ENCODE measurements around the gene CLDN25.

CLDN25 gene

DNA sequence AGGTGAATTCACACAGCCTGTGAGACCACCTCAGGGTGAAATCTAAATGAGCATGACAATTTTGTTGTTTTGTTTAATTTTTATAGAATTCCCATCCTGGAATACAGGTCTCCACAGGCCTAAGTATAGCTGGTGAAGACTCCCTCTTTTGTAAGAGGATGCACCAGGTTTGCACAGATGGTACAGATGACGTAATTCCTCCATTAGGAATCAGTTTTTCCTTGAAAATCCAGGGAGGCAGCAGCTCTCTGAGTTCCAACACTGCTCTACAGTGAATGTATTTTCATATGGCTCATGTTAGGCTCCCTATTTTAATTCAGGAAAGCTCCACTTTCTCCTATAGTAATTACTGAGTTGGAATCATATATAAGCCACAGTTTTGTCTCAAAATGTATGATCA is 48.6 kb downstream of the CLDN25 start:
- no peak for DNase-seq (ENCODE audit: low spot score)
- TF ChIP-seq, protein P1, sequence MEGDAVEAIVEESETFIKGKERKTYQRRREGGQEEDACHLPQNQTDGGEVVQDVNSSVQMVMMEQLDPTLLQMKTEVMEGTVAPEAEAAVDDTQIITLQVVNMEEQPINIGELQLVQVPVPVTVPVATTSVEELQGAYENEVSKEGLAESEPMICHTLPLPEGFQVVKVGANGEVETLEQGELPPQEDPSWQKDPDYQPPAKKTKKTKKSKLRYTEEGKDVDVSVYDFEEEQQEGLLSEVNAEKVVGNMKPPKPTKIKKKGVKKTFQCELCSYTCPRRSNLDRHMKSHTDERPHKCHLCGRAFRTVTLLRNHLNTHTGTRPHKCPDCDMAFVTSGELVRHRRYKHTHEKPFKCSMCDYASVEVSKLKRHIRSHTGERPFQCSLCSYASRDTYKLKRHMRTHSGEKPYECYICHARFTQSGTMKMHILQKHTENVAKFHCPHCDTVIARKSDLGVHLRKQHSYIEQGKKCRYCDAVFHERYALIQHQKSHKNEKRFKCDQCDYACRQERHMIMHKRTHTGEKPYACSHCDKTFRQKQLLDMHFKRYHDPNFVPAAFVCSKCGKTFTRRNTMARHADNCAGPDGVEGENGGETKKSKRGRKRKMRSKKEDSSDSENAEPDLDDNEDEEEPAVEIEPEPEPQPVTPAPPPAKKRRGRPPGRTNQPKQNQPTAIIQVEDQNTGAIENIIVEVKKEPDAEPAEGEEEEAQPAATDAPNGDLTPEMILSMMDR (conservative IDR thresholded peaks at IDR 0.05; ENCODE audit: low read depth): no peak
- ChIA-PET POLR2A (ENCODE audit: low non-redundant PET) (no interaction called here), CTCF (interaction anchor here (0.6 to 0.8 kb wide), 3 partner anchors 31 to 184 kb away, joined by 3 to 4 read pairs (median 4); no protein-coding TSS in a partner anchor)
- no peak overlapping the region for H3K27ac ChIP-seq

DNA sequence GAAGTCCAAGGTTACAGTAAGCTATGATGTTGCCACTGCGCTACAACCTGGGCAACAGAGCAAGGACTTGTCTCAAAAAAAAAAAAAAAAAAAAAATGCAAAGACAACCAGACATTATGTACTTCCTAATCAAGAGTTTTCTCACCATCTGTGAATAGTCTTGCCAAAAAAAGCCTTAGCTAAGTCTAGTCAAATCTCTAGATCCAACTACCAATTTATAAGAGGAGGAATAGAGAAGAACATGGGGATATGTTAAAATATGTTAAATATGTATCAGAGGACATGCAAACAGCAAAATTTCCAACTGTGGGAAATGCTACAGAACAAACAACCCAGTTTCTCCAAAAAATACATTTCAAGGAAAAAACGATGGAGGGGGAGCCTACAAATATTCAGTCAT is 50.2 kb downstream of the CLDN25 start:
- TF ChIP-seq, protein P1 (conservative IDR thresholded peaks at IDR 0.05; ENCODE audit: low read depth): no peak
- POLR2A ChIA-PET (ENCODE audit: low non-redundant PET): no interaction called here
- CTCF ChIA-PET: no interaction called here

More for the DNA sequence above, 50.2 kb downstream of the CLDN25 start:
- H3K27ac ChIP-seq: no peak overlapping the region
- DNase-seq (ENCODE audit: low spot score): no peak
